Thyroid gland (tissue), 4 donors: ENCODE measurements around the gene PDRG1.

Experiments
- CTCF ChIP-seq, 6 experiments: fragments of 200-600 bp in 3 of 6; fragments of 450-650 bp in 3 of 6; sonication (generic) in 3 of 6; IDR thresholded peaks; one replicate each; pipeline ENCODE4 v1.5.1; 2016 to 2019; ENCODE audit warnings: antibody characterized with exemption in 6 of 6, mild to moderate bottlenecking in 2 of 6, inconsistent platforms in 1 of 6, moderate library complexity in 1 of 6
- POLR2A ChIP-seq, 2 donors: fragments of 450-650 bp; IDR thresholded peaks; one replicate each; pipeline ENCODE4 v1.6.1; 2017; ENCODE audit warnings: antibody characterized with exemption in 2 of 2, mild to moderate bottlenecking in 2 of 2, moderate library complexity in 1 of 2

GRCh38 chr20:31945785-31946184 is 6.1 kb downstream of the PDRG1 start:
- TF ChIP-seq CTCF (IDR thresholded peaks at IDR 0.05) (no peak), POLR2A (IDR thresholded peaks at IDR 0.05) (no peak)
